ENCODE data around the gene TAF3.

Gene TAF3

GRCh38 chr10:8056378-8056777 lies 238.1 kb downstream of the TAF3 start:
- no peaks in the 10 kb centered on the region for H3K27me3 ChIP-seq (ENCODE audit: low read length)
- no peak overlapping the region for H3K4me3 ChIP-seq (ENCODE audit: insufficient read depth, low read length, poor library complexity, severe bottlenecking)
- no peaks in the 10 kb centered on the region for H3K36me3 ChIP-seq (ENCODE audit: low read length)
- TF ChIP-seq CTCF (IDR thresholded peaks at IDR 0.05; ENCODE audit: insufficient read depth, low read length, poor library complexity, severe bottlenecking), result no peak
- no peak for TF ChIP-seq EZH2phosphoT487 (conservative IDR thresholded peaks at IDR 0.05; ENCODE audit: low read length)
- H3K9me2 ChIP-seq (replicated peaks; ENCODE audit: insufficient read depth, low read length), result no peaks in the 10 kb centered on the region
- no peaks in the 10 kb centered on the region for H3K9me3 ChIP-seq (ENCODE audit: insufficient read depth, low read length)
- no peak overlapping the region for H3K9ac ChIP-seq (ENCODE audit: low read length)
- H3K79me2 ChIP-seq (ENCODE audit: insufficient read depth, low read length), result no peaks in the 10 kb centered on the region
- H2AFZ ChIP-seq (ENCODE audit: low read depth, low read length, severe bottlenecking), result no peak overlapping the region
- H3K27ac ChIP-seq (ENCODE audit: low read depth, low read length), result no peak overlapping the region
- H3F3A ChIP-seq (ENCODE audit: insufficient read depth), result no peaks in the 10 kb centered on the region
- no peak overlapping the region for H3K4me2 ChIP-seq (ENCODE audit: low read depth, low read length, poor library complexity, severe bottlenecking)
- H4K20me1 ChIP-seq (ENCODE audit: low read depth, low read length), result no peaks in the 10 kb centered on the region

GRCh38 chr10:8056871-8057331 lies 238.6 kb downstream of the TAF3 start:
- TF ChIP-seq EZH2phosphoT487 (conservative IDR thresholded peaks at IDR 0.05; ENCODE audit: low read length), result no peak
- no peak for TF ChIP-seq CTCF (IDR thresholded peaks at IDR 0.05; ENCODE audit: insufficient read depth, low read length, poor library complexity, severe bottlenecking)
- Histone ChIP-seq H3K9me3 (ENCODE audit: insufficient read depth, low read length) (no peaks in the 10 kb centered on the region), H3K27me3 (ENCODE audit: low read length) (no peaks in the 10 kb centered on the region), H3K79me2 (ENCODE audit: insufficient read depth, low read length) (no peaks in the 10 kb centered on the region), H3K4me3 (ENCODE audit: insufficient read depth, low read length, poor library complexity, severe bottlenecking) (no peak overlapping the region), H4K20me1 (ENCODE audit: low read depth, low read length) (no peaks in the 10 kb centered on the region), H2AFZ (ENCODE audit: low read depth, low read length, severe bottlenecking) (no peak overlapping the region), H3K4me2 (ENCODE audit: low read depth, low read length, poor library complexity, severe bottlenecking) (no peak overlapping the region), H3F3A (ENCODE audit: insufficient read depth) (no peaks in the 10 kb centered on the region), H3K27ac (ENCODE audit: low read depth, low read length) (no peak overlapping the region), H3K9ac (ENCODE audit: low read length) (no peak overlapping the region), H3K9me2 (replicated peaks; ENCODE audit: insufficient read depth, low read length) (no peaks in the 10 kb centered on the region), H3K36me3 (ENCODE audit: low read length) (no peaks in the 10 kb centered on the region)

- no peaks in the 10 kb centered on the region for H4K20me1 ChIP-seq (ENCODE audit: low read depth, low read length)
- no peak overlapping the region for H3K4me2 ChIP-seq (ENCODE audit: low read depth, low read length, poor library complexity, severe bottlenecking)
- TF ChIP-seq CTCF (IDR thresholded peaks at IDR 0.05; ENCODE audit: insufficient read depth, low read length, poor library complexity, severe bottlenecking), result no peak
- H3K9ac ChIP-seq (ENCODE audit: low read length), result no peak overlapping the region
- H3F3A ChIP-seq (ENCODE audit: insufficient read depth), result no peaks in the 10 kb centered on the region
- H3K79me2 ChIP-seq (ENCODE audit: insufficient read depth, low read length), result no peaks in the 10 kb centered on the region
- H3K9me2 ChIP-seq (replicated peaks; ENCODE audit: insufficient read depth, low read length), result no peaks in the 10 kb centered on the region
- H2AFZ ChIP-seq (ENCODE audit: low read depth, low read length, severe bottlenecking), result no peak overlapping the region
- no peaks in the 10 kb centered on the region for H3K36me3 ChIP-seq (ENCODE audit: low read length)
- no peaks in the 10 kb centered on the region for H3K27me3 ChIP-seq (ENCODE audit: low read length)
- no peak overlapping the region for H3K4me3 ChIP-seq (ENCODE audit: insufficient read depth, low read length, poor library complexity, severe bottlenecking)
- no peaks in the 10 kb centered on the region for H3K9me3 ChIP-seq (ENCODE audit: insufficient read depth, low read length)
- H3K27ac ChIP-seq (ENCODE audit: low read depth, low read length), result no peak overlapping the region
Observed at GRCh38 chr10:8057636-8058273, 239.4 kb downstream of the TAF3 start.

Measured in SU-DHL-6 (cell line).